Small intestine (tissue), 7 donors: ENCODE data around the gene SOX10. TPM values are rescaled to one million over a fixed set of nuclear protein-coding genes. Genes with fewer than 3 reads are reported as not detected.
"Not testable (repeated sequence)": the region's sequence is repeated elsewhere in the genome, so short reads cannot be mapped to it uniquely, and the experiment has no call there.

Source experiments
- DNase-seq, 2 donors: peaks; one replicate each; pipeline versions ENCODE4 v3.0.0 to v3.0.0-alpha.2; 2013
- FAIRE-seq: peaks from 2 replicates; lab custom pipeline; 2012; peaks lifted over from hg19 to GRCh38; lab: Jason Lieb, UNC
- H3K27ac ChIP-seq, 3 donors: one replicate each; pipeline ENCODE4 v1.5.1; 2013; ENCODE audit warnings: low read length in 2 of 3, mild to moderate bottlenecking in 2 of 3, control low read depth in 1 of 3, inconsistent platforms in 1 of 3, low read depth in 1 of 3, moderate library complexity in 1 of 3
- H3K27me3 ChIP-seq, 3 donors: one replicate each; pipeline ENCODE4 v1.6.1; 2013; ENCODE audit warnings: low read length in 3 of 3, inconsistent platforms in 1 of 3; ENCODE audit not compliant: control insufficient read depth in 3 of 3, insufficient read depth in 3 of 3
- H3K36me3 ChIP-seq, 3 donors: one replicate each; pipeline ENCODE4 v1.6.1; 2013; ENCODE audit warnings: low read length in 3 of 3, inconsistent platforms in 1 of 3, low read depth in 1 of 3, mild to moderate bottlenecking in 1 of 3, moderate library complexity in 1 of 3; ENCODE audit not compliant: control insufficient read depth in 3 of 3, insufficient read depth in 2 of 3
- H3K4me1 ChIP-seq, 3 donors: one replicate each; pipeline ENCODE4 v1.6.1; 2013; ENCODE audit warnings: low read length in 2 of 3, inconsistent platforms in 1 of 3, low read depth in 1 of 3, mild to moderate bottlenecking in 1 of 3, moderate library complexity in 1 of 3; ENCODE audit not compliant: control insufficient read depth in 3 of 3, insufficient read depth in 2 of 3
- H3K4me3 ChIP-seq, 3 donors: one replicate each; pipeline ENCODE4 v1.5.1; 2013; ENCODE audit warnings: low read length in 3 of 3, control low read depth in 1 of 3, inconsistent platforms in 1 of 3, low read depth in 1 of 3, mild to moderate bottlenecking in 1 of 3, moderate library complexity in 1 of 3
- H3K9me3 ChIP-seq, 2 donors: one replicate each; pipeline ENCODE4 v1.6.1; 2013; ENCODE audit warnings: low read depth in 1 of 2, low read length in 1 of 2; ENCODE audit not compliant: control insufficient read depth in 2 of 2, insufficient read depth in 1 of 2
- WGBS, 3 donors: extraction: QIAGEN DNeasy Blood & Tissue Kit; methylation state at CpG; one replicate each; pipeline ENCODE4 v1.1.7; 2013; 5-methylcytosine and 5-hydroxymethylcytosine counted together
- polyA plus RNA-seq, 4 donors: library from polyadenylated mRNA; stranded (reverse) in 3 of 4; unstranded in 1 of 4; fragments of 200-250 nt in 3 of 4; fragments of 120-200 nt in 1 of 4; gene quantifications; one replicate each; pipeline versions ENCODE4 v1.2.1 to v1.2.3, GENCODE V29; 2013
- donor health status: healthy with polysubstance abuse.
- donor health status: control.
- donor health status: control.
- donor health status: Bipolar disorder and iron deficiency.
- donor health status: healthy.

Gene SOX10
- polyA plus RNA-seq, 4 donors = 0.27 to 2.8 (median 1.8) TPM; not detected in 1

GRCh38 chr22:37985050-37985585 is 763 bp upstream of the SOX10 start:
- 83 to 89% (median 86%) methylated on average over 9 of the region's 9 CpGs for WGBS, 3 donors
- peaks cover 0 to 18% (median 0%) of the 10 kb centered on the region in 3 donors for H3K27me3 ChIP-seq
- DNase-seq (no peak), FAIRE-seq (no peak)
- no peaks in the 10 kb centered on the region for H3K9me3 ChIP-seq
- H3K4me3 ChIP-seq = no peak overlapping the region
- H3K36me3 ChIP-seq = peaks cover 0 to 37% (median 0%) of the 10 kb centered on the region in 3 donors
- H3K27ac ChIP-seq = no peak overlapping the region
- H3K4me1 ChIP-seq = peaks cover 0 to 27% (median 8%) of the 10 kb centered on the region in 3 donors

- 71 to 92% (median 87%) methylated on average over 63 to 84 of the region's 84 CpGs for WGBS, 3 donors
- Histone ChIP-seq H3K36me3 (peaks cover 0 to 39% (median 0%) of the 10 kb centered on the region in 3 donors), H3K27me3 (peaks cover 0 to 18% (median 0%) of the 10 kb centered on the region in 3 donors), H3K4me3 (peak overlapping the region in 1 of 3 donors; percentile 19), H3K9me3 (no peaks in the 10 kb centered on the region), H3K4me1 (peaks cover 0 to 27% (median 10%) of the 10 kb centered on the region in 3 donors), H3K27ac (peak overlapping the region in 1 of 3 donors; percentile 31)
- DNase-seq = no peak
- no peak for FAIRE-seq
These were observed 1.2 kb downstream of the SOX10 start for GRCh38 chr22:37982938-37983859.

GRCh38 chr22:37982151-37982785 is 2.1 kb downstream of the SOX10 start:
- peaks cover 0 to 27% (median 10%) of the 10 kb centered on the region in 3 donors for H3K4me1 ChIP-seq
- FAIRE-seq = no peak
- peak overlapping the region in 2 of 3 donors; percentile 80 to 88 for H3K27ac ChIP-seq
- no peak overlapping the region for H3K4me3 ChIP-seq
- H3K27me3 ChIP-seq = peaks cover 0 to 18% (median 0%) of the 10 kb centered on the region in 3 donors
- peak; percentile 39 to 56 for DNase-seq
- H3K36me3 ChIP-seq = peaks cover 0 to 44% (median 0%) of the 10 kb centered on the region in 3 donors
- 78 to 91% (median 86%) methylated on average over 6 to 8 of the region's 8 CpGs for WGBS, 3 donors
- no peaks in the 10 kb centered on the region for H3K9me3 ChIP-seq

GRCh38 chr22:37981282-37982011 is 2.9 kb downstream of the SOX10 start:
- H3K36me3 ChIP-seq = peaks cover 0 to 41% (median 0%) of the 10 kb centered on the region in 3 donors
- peak overlapping the region in 2 of 3 donors; percentile 80 to 88 for H3K27ac ChIP-seq
- no peaks in the 10 kb centered on the region for H3K9me3 ChIP-seq
- WGBS, 3 donors = 49 to 81% (median 66%) methylated on average over 6 of the region's 6 CpGs
- H3K27me3 ChIP-seq = peaks cover 0 to 18% (median 0%) of the 10 kb centered on the region in 3 donors
- no peak for FAIRE-seq
- peaks cover 0 to 27% (median 10%) of the 10 kb centered on the region in 3 donors for H3K4me1 ChIP-seq
- DNase-seq = peak; percentile 63 to 90
- H3K4me3 ChIP-seq = peak overlapping the region in 1 of 3 donors; percentile 8

GRCh38 chr22:37979782-37980181 is 4.6 kb downstream of the SOX10 start:
- peaks cover 0 to 46% (median 0%) of the 10 kb centered on the region in 3 donors for H3K36me3 ChIP-seq
- no peak for DNase-seq
- peaks cover 0 to 18% (median 0%) of the 10 kb centered on the region in 3 donors for H3K27me3 ChIP-seq
- no peak for FAIRE-seq
- no peak overlapping the region for H3K27ac ChIP-seq
- 79 to 88% (median 85%) methylated on average over 8 of the region's 8 CpGs for WGBS, 3 donors
- H3K9me3 ChIP-seq = no peaks in the 10 kb centered on the region
- peaks cover 0 to 27% (median 10%) of the 10 kb centered on the region in 3 donors for H3K4me1 ChIP-seq
- H3K4me3 ChIP-seq = no peak overlapping the region

- Histone ChIP-seq H3K4me3 (no peak overlapping the region), H3K36me3 (peaks cover 0 to 60% (median 0%) of the 10 kb centered on the region in 3 donors), H3K4me1 (peaks cover 0 to 11% (median 8%) of the 10 kb centered on the region in 3 donors), H3K9me3 (no peaks in the 10 kb centered on the region), H3K27me3 (peaks cover 0 to under 1% (median 0%) of the 10 kb centered on the region in 3 donors), H3K27ac (no peak overlapping the region)
- WGBS, 3 donors = 86 to 95% (median 92%) methylated on average over 4 of the region's 4 CpGs
- FAIRE-seq (no peak), DNase-seq (no peak)
These were observed 7.8 kb downstream of the SOX10 start for GRCh38 chr22:37976547-37976946.

GRCh38 chr22:37976022-37976421 is 8.3 kb downstream of the SOX10 start:
- H3K9me3 ChIP-seq, H3K27ac ChIP-seq, H3K27me3 ChIP-seq, H3K4me3 ChIP-seq, FAIRE-seq, DNase-seq, H3K4me1 ChIP-seq: not testable (repeated sequence)
- H3K36me3 ChIP-seq = peaks cover 0 to 59% (median 0%) of the 10 kb centered on the region in 3 donors
- 92 to 94% (median 93%) methylated on average over 8 of the region's 8 CpGs for WGBS, 3 donors
